A673 (cell line): ENCODE data around the gene WWC1.

Experiments
- CTCF ChIP-seq: fragments of 300-800, 200-600 bp; sonication (generic); conservative IDR thresholded peaks from 2 replicates; pipeline ENCODE4 v1.5.1; 2017; ENCODE audit warnings: low read depth, mild to moderate bottlenecking, antibody characterized with exemption, low read length, moderate library complexity, mixed read lengths
- EZH2 ChIP-seq: fragments of 200-600 bp; sonication (generic); IDR thresholded peaks from 2 replicates; pipeline ENCODE4 v1.6.1; 2017; ENCODE audit warnings: borderline replicate concordance, low read depth, mild to moderate bottlenecking, mixed read lengths, antibody characterized with exemption, low read length; ENCODE audit not compliant: poor library complexity, severe bottlenecking

- TF ChIP-seq CTCF (no peak), EZH2 (no peak)
Measured at GRCh38 chr5:168447808-168448207, 156.4 kb downstream of the WWC1 start.
